Fibroblast of peridontal ligament (primary cell): ENCODE data around the gene SLC25A27.

Experiments used
- DNase-seq: peaks from one replicate; pipeline ENCODE4 v3.0.0-alpha.2; 2010; ENCODE audit errors: extremely low read depth

The SLC25A27 gene

DNA sequence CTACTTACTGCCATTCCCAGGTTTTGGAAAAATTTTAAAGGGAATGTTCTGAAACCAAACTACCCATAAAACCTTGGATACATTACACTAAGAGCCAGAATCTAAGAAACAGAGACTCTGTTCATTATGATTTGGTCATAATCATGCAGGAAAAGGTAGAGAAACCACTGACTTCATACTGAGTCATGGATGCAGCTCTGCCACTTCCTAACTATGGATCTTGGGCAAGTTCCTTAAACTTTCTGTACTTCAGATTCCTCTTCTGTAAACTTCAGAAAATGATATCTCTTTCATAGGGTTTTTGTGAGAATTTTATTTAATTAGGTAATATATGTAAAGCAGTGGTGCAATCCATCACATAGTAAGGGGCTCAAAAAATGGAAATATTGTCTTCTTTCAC is 62.4 kb downstream of the SLC25A27 start:
- no peak for DNase-seq

DNA sequence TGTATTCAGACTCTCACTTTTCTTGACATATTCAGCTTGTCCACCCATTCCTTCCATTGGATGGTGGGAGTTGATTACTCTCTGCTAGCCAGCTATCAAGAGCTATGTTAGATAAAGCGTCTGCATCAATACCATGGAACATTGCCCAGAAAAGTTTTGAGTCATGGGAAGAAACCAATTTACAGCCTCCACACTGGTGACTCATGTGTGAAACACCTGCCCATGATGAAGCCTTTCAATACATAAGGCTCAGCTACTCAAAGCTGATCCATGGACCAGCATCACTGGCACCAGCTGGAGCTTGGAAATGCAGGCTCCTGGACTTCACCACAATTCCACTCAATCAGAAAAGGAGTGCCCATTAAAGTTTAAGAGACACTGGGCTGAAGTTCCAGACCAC is 66.3 kb downstream of the SLC25A27 start:
- peak; percentile 18 for DNase-seq

DNA sequence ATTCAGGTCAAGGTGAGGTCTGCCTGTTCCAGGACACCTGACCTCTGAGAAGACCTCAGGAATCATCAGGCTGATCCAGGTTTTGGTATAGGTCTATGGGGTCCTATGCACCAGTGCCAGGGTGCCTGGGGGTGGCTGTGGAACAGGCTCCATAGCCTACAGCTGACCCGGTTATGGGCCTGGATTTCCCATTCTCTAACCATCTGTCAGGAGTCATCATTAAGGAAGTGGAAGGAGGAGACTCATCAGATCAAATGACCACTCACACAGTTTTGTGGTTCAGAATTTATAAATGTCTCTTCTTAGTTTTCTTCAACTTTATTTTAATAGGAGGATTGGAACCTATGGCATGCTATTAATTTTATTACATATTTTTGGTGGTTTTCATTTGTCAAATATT is 67.6 kb downstream of the SLC25A27 start:
- no peak for DNase-seq
